GM18870 (cell line): ENCODE results near the gene CTIF.
A peak's percentile ranks its signal among the peaks of the same experiment; 100 is the strongest.

ENCODE experiments used
- ATAC-seq: cut with Tn5 transposase; IDR thresholded peaks from one replicate; pipeline ENCODE4 v1.9.1; 2021; ENCODE audit warnings: moderate library complexity; ENCODE audit not compliant: unreplicated experiment

CTIF gene

DNA sequence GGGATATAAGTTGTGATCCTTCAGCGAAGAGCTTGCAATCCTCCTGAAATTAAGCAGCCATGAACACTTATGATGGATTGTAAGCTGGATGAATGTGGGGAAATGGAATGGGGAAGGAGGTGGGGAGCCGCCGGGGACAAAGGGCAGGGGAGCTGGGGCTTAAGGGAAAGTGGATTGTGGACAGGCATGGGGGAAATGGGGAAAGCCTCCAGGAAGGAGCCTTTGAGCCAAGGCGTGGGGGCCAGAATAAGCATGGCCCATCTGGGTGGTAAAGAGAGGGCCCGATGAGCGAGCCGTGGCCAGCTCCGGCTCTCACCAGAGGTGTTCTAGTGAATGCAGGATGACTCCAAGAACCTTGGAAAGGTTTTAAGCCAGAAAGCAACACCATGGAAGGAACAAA, 288.0 kb downstream of the CTIF start:
- no peak for ATAC-seq

- ATAC-seq, result no peak
These were observed 288.7 kb downstream of the CTIF start for GRCh38 chr18:48827291-48828193.

- no peak for ATAC-seq
These were observed 289.3 kb downstream of the CTIF start for GRCh38 chr18:48828194-48828545.

GRCh38 chr18:48828691-48829442, 290.0 kb downstream of the CTIF start:
- no peak for ATAC-seq

- no peak for ATAC-seq
These were observed 290.8 kb downstream of the CTIF start for GRCh38 chr18:48829443-48830149.

DNA sequence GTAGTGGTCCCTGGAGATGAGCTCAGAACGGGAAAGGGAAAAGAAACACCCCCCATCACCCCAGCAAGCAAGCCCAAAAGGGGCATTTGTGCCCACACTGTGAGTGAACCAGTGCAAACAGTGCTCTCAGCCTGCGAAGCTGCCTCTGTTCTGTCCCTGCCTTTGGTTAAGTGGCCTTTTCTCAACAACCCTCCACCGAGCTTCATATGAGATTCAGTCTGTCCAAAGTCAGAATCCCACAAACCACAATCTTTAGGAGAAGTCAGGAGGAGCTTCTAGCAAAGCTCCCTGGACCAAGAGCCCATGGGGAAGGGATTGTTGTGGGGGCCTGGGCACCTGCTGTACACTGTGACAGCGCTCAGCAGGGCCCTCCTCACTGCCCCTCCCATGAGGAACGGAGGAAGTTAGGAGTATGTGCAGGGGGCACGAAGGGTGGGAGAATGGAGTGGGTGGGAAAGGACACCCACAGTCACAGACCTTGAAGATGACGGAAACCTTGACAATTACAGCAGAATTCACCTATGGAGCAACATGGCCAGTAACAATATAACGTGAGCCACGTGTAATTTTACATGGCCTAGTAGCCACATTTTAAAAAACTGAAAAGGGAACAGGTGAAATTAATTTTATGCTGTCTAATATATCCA, 292.4 kb downstream of the CTIF start:
- ATAC-seq, result no peak

- no peak for ATAC-seq
These were observed 293.0 kb downstream of the CTIF start for GRCh38 chr18:48831802-48832201.

DNA sequence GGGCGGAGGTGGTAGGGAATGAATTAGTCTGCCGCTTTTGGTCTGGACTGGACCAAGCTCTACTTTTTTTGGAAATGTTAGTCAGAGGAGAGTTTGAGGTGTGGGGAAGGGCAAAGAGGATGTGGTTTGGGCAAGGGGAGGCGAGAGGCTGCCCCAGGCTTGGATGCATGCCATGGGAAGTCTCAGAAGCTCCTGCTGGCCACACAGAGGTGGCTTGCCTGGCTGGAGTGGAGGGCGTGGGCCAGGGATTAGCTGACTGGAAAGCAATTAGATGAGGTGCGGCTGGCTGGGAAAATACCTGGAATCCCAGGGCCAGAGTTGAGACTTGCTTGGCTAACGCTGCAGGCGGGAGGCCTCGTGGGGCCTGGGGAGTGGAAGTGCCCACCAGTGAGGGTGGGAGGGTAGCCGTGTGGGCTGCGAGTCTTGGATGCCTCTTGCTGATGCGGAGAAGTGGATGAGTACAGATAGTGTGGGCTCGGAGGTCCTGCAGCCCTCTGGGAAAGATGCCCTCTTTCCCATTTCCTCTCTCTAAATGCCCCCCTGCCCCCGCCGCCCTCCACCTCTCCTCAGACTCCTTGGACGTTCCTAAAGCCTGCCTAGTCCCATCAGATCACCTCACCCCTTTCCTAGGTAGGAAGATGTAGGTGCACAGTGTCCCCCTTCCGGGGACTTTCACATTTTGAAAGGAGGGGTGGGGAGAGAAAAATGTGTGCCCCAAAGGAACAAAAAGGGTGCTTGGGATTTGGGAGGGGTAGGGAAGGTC, 294.3 kb downstream of the CTIF start:
- ATAC-seq, result no peak

DNA sequence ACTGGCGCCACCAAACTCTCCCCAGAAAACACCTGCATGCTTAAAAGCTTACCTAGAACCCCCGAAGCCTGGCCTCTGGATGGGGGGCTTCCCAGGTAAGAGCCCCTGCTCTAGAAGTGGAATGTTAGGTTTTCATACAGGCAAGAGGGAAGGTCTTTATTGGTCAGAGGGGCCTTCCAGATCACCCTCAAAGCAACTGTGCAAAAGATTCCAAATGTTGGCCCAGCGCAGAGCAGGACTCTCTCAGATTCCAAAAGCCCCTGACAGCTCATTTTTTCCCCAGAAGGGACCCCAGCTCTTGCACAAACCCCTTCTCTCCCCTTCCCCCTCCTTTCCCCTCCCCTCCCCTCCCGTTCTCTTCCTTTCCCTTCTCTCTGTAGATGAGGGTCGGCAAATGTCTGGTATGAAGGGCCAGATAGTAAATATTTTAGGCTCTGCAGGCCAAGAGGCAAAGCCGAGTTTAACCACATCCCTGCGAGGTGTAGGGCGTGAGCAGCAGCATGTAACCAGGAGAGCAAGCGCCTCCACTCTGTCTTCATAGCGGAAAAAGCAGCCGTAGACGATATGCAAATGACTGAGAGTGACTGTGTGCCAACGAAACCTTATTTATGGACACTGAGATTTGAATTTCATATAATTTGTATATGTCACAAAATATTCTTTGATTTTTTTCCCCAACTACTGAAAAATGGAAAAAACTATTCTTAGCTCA, 295.0 kb downstream of the CTIF start:
- peak; percentile 40 for ATAC-seq

- peak; percentile 63 for ATAC-seq
These were observed 295.7 kb downstream of the CTIF start for GRCh38 chr18:48834413-48835031.

GRCh38 chr18:48835119-48835518, 296.3 kb downstream of the CTIF start:
- ATAC-seq, result no peak

GRCh38 chr18:48835745-48836170, 296.9 kb downstream of the CTIF start:
- ATAC-seq, result no peak

DNA sequence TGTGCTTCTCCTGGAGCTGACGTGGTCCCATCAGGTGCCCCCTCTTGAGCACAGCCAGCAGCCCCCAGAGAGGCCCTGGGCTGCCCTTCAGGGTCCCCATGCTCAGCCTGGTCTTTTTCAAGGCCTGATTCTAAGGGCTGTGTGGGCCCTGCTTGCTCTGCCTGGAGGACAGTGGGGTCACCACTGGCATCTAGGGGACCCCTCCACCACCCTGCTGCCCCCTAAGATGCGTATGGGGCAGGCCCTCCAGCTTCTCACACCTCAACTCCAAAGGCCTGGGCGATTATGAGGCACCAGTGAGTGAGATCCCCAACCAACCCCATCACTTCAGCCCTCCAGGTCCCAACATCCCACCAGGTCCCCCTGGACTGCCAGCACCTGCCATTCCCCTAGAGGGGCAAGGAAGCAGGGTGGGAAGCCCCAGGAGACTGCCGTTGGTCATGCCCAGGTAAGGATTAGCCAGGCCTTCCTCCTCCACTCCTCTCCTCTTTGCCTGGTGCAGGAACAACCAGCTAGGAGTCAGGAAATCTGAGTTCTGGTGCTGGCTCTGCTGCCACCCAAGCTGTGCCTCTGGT, 297.5 kb downstream of the CTIF start:
- ATAC-seq, result no peak

DNA sequence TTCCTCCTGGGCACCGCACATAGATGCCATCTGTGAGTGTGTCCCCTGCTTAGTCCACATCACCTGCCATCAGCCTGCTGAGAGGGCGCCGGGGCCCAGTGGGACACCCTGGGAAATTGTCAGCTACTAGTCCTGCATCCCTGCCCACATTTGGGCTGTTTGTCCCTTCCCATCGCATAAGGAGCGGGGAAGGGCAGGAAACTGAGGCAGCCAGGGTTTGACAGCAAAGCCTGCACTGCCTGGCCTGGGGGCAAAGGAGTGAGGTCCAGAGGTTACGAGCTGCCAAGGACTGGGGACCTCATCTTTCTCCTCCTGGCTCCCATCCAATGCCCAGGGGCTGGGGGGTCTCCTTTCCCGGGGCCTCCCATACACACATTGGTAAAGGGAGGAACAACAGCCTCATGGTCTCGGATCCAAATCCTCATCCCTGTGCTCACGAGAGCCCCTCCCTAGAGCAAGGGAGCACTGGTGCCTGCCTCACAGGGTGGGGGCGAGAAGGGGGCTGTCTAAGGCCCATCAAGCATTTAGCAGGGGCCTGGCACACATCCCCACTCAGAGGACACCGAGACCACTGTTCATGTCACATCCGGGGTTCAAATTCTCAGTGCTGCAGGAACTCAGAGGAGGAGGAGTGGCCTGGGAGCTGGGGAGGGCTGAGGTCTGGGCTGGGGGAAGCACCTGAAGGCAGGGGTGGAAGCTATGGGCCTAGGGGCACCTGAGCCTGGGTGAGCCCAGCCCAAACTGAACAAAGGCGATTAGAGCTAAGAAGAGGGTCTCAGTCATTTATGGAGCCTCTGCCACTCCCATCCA, 298.2 kb downstream of the CTIF start:
- no peak for ATAC-seq

- no peak for ATAC-seq
These were observed 298.8 kb downstream of the CTIF start for GRCh38 chr18:48837676-48838075.

DNA sequence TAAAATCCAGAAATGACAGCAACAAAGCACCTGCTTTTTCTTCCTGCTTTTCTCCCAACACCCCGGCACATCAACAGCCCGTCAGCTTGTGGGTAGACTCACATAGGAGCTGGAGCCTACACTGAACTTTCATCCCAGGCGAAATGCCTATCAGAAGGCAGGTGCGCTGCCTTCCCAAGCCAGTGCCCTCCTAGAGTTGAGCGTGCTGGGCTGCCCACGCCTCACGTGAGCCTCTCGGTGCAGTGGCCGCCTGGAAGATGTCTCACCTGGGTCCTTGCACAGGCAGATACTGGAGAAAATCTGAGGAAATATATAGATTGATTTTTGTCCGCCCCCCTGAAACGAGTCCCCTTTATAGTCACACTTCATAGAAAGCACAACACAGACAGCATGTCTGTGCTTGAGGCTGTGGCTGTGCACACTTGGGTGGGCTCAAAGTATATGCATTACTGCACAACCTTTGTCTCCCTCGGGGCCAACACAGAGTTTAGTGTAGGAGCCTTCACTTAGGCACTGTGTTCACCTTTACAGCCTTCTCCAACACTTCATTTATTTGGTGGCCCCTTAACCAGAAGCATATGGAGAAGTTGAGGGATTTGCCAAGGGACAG, 299.4 kb downstream of the CTIF start:
- no peak for ATAC-seq

DNA sequence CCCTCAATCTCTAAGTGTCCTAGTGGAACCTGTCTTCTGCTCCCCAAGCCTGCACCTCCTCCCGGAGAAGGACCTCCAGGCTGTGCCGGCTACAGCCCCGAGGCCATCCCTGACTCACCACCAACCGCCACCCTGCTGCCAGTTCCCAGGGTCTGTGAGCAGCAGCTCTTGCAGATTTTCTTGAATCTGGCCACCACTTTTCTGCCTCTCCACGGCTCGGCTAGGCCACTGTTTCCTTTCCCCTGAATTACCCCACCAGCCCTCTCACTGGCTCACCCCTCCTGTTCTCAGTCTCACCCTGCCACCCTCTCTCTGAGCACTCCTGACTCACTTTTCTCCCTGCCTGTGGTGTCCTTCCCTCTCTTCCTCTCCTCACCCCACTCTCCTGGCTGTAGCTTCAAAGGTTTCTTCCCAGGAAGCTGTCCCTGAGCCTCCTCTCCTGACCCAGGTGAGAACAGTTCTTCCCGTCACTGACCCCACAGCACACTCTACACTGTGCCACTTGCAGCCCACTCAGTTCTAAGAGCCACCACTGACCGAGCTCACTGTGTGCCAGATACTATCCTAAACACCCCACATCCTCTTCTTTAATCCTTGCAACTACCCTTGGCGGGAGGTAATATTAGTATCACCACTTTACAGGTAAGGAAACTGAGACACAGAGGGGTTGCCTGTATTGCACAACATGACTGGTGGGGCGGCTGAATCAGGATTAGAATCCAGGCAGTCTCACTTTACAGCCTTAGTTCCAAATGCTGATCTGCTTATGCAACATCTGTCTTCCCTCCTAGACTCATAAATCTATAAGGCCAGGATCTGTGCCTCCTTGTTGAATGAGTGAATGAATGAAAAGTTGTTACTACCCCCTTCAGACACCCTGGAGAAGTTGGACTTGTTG, 300.3 kb downstream of the CTIF start:
- no peak for ATAC-seq
